ENCODE data around the gene SUMO2. TPM values are rescaled to one million over a fixed set of nuclear protein-coding genes. Genes with fewer than 3 reads are reported as not detected.

The SUMO2 gene
- total RNA-seq, 1 experiment from 2014 or later = 650 TPM

- TF ChIP-seq E2F5 (CRISPR knock-in tag; IDR thresholded peaks at IDR 0.05) (no peak), AFF4 (CRISPR knock-in tag; IDR thresholded peaks at IDR 0.05; ENCODE audit: borderline replicate concordance) (no peak), NR2C2 (CRISPR knock-in tag; IDR thresholded peaks at IDR 0.05) (no peak), SMAD3 (CRISPR knock-in tag; IDR thresholded peaks at IDR 0.05; ENCODE audit: borderline replicate concordance) (no peak), TP53 (CRISPR knock-in tag; IDR thresholded peaks at IDR 0.05) (no peak)
Observed at GRCh38 chr17:75227729-75228128, 45.0 kb upstream of the SUMO2 start (continued).

- DNase-seq (ENCODE audit: low spot score) (no peak), ATAC-seq (no peak)
- Mint-ChIP-seq H3K27me3 (ENCODE audit: low read depth) (no peaks in the 10 kb centered on the region; the same call in 1 of the 2 replicates), H3K36me3 (peaks cover 61% of the 10 kb centered on the region), H3K27ac (no peak overlapping the region), H3K4me1 (no peaks in the 10 kb centered on the region), H3K4me3 (no peak overlapping the region), H3K9me3 (no peaks in the 10 kb centered on the region)
- ChIA-PET CTCF (interaction anchor here (1.7 to 3.0 kb wide), 2 partner anchors 16 to 111 kb away, joined by 7 to 18 read pairs; no protein-coding TSS in a partner anchor), POLR2A (no interaction called here)
- TF ChIP-seq ESRRA (CRISPR knock-in tag; IDR thresholded peaks at IDR 0.05; ENCODE audit: borderline replicate concordance) (no peak), GRHL2 (CRISPR knock-in tag; IDR thresholded peaks at IDR 0.05; ENCODE audit: insufficient replicate concordance, severe bottlenecking) (no peak), GTF2I (CRISPR knock-in tag; conservative IDR thresholded peaks at IDR 0.05) (no peak), IRF2 (CRISPR knock-in tag; IDR thresholded peaks at IDR 0.05; ENCODE audit: borderline replicate concordance, low read depth) (no peak)
Observed at GRCh38 chr17:75225016-75225415, 42.3 kb upstream of the SUMO2 start.

GRCh38 chr17:75219815-75220214, 37.1 kb upstream of the SUMO2 start:
- ChIA-PET CTCF (interaction anchor here (2.0 to 2.2 kb wide), 2 partner anchors 21 to 106 kb away, joined by 5 to 11 read pairs; no protein-coding TSS in a partner anchor), POLR2A (no interaction called here)
- H3K36me3 Mint-ChIP-seq = peaks cover 54% of the 10 kb centered on the region
- H3K4me1 Mint-ChIP-seq = no peaks in the 10 kb centered on the region
- no peaks in the 10 kb centered on the region; the same call in 1 of the 2 replicates for H3K27me3 Mint-ChIP-seq (ENCODE audit: low read depth)
- ATAC-seq (no peak), DNase-seq (ENCODE audit: low spot score) (no peak)
- H3K9me3 Mint-ChIP-seq = no peaks in the 10 kb centered on the region
- TF ChIP-seq ZNF396 (CRISPR knock-in tag; IDR thresholded peaks at IDR 0.05; ENCODE audit: borderline replicate concordance) (no peak), ZNF512 (CRISPR knock-in tag; IDR thresholded peaks at IDR 0.05; ENCODE audit: borderline replicate concordance) (no peak), PREB (CRISPR knock-in tag; IDR thresholded peaks at IDR 0.05; ENCODE audit: borderline replicate concordance) (no peak), CDX4 (CRISPR knock-in tag; IDR thresholded peaks at IDR 0.05; ENCODE audit: borderline replicate concordance) (no peak), ZNF219 (CRISPR knock-in tag; IDR thresholded peaks at IDR 0.05; ENCODE audit: borderline replicate concordance) (no peak), ETV6 (CRISPR knock-in tag; IDR thresholded peaks at IDR 0.05) (no peak), FOXP1 (CRISPR knock-in tag; IDR thresholded peaks at IDR 0.05; ENCODE audit: borderline replicate concordance) (no peak), ESRRA (CRISPR knock-in tag; IDR thresholded peaks at IDR 0.05; ENCODE audit: borderline replicate concordance) (no peak), CBFB (CRISPR knock-in tag; IDR thresholded peaks at IDR 0.05; ENCODE audit: low read depth) (no peak), NFATC4 (CRISPR knock-in tag; IDR thresholded peaks at IDR 0.05) (no peak), ZSCAN18 (CRISPR knock-in tag; IDR thresholded peaks at IDR 0.05) (no peak), ATF2 (CRISPR knock-in tag; IDR thresholded peaks at IDR 0.05; ENCODE audit: borderline replicate concordance, low read depth) (no peak), IRF1 (CRISPR knock-in tag; IDR thresholded peaks at IDR 0.05) (no peak)
- H3K27ac Mint-ChIP-seq = no peak overlapping the region
- no peak overlapping the region for H3K4me3 Mint-ChIP-seq
